Activated naive CD8-positive, alpha-beta T cell treated with anti-CD3 and anti-CD28 coated beads for 36 hours (primary cell): ENCODE data around the gene TSC2. TPM values are rescaled to one million over a fixed set of nuclear protein-coding genes. Genes with fewer than 3 reads are reported as not detected.

Experiments
- DNase-seq: peaks from one replicate; pipeline ENCODE4 v3.0.0; 2021
- H3K27ac Mint-ChIP-seq: one replicate; pipeline ENCODE4 v1.8.0; 2022; ENCODE audit warnings: mild to moderate bottlenecking, moderate library complexity, mixed read lengths
- H3K27me3 Mint-ChIP-seq: one replicate; pipeline ENCODE4 v1.8.0; 2022; ENCODE audit warnings: mild to moderate bottlenecking, mixed read lengths
- H3K36me3 Mint-ChIP-seq: one replicate; pipeline ENCODE4 v1.8.0; 2021; ENCODE audit warnings: mild to moderate bottlenecking, mixed read lengths
- H3K4me1 Mint-ChIP-seq: one replicate; pipeline ENCODE4 v1.8.0; 2021; ENCODE audit warnings: mixed read lengths
- H3K4me3 Mint-ChIP-seq: one replicate; pipeline ENCODE4 v1.8.0; 2022; ENCODE audit warnings: mild to moderate bottlenecking, moderate library complexity, mixed read lengths
- H3K9me3 Mint-ChIP-seq: one replicate; pipeline ENCODE4 v1.8.0; 2022; ENCODE audit warnings: mixed read lengths
- total RNA-seq, 2 experiments: library from RNA; stranded (reverse); gene quantifications; one replicate each; pipeline ENCODE4 v1.2.3, GENCODE V29; 2021

The TSC2 gene
- 10 to 100 TPM; 52.3 to 57.5 TPM for total RNA-seq

DNA sequence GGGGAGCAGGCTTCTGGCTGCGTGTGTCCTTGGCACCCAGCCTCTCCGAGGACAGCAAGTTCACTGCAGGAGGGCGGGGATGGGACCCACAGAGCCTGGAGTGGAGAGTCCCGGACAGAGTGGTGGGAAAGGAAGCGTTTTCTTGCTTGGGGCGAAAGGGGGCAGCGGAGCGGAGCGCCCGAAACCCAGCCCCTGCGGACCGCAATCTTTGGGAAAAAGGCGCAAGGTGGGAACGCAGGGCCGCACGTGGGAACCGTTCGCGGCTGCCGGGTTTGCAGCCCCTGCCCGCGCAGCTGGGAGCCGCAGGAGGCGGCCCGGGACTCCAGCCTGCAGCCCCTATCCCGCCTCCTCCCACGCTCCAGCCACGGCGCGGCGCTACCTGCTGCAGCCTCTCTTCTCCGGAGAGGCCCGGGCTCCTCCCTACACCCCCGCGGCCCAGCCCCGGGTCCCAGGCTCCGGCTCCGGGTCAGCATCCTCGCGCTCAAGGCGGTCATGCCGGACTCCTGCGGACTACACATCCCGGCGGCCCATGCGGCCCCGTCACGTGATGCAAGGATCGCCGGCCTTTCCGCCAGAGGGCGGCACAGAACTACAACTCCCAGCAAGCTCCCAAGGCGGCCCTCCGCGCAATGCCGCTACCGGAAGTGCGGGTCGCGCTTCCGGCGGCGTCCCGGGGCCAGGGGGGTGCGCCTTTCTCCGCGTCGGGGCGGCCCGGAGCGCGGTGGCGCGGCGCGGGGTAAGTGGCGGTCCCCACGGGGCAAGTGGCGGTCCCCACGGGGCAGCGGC is at the start of gene TSC2, which contains the start of gene NTHL1:
TSC2 (plus strand) TSS at position 656 of the 786 bp plus-strand sequence. CDS start 631 bp downstream, outside the sequence.
NTHL1 (minus strand) TSS at position 505 of the 786 bp plus-strand sequence; CDS start at position 494, 11 bp downstream.
- DNase-seq: peak; percentile 97
- Mint-ChIP-seq H3K36me3 (peaks cover 2% of the 10 kb centered on the region), H3K27me3 (no peaks in the 10 kb centered on the region), H3K4me1 (peaks cover 16% of the 10 kb centered on the region), H3K4me3 (peak within 1 kb of the TSS; percentile 94), H3K27ac (peak within 1 kb of the TSS; percentile 75), H3K9me3 (no peaks in the 10 kb centered on the region)

- Mint-ChIP-seq H3K27me3 (no peaks in the 10 kb centered on the region), H3K4me3 (no peak overlapping the region), H3K27ac (no peak overlapping the region), H3K9me3 (no peaks in the 10 kb centered on the region), H3K4me1 (peaks cover 12% of the 10 kb centered on the region), H3K36me3 (peaks cover 21% of the 10 kb centered on the region)
- DNase-seq: no peak
Observed at GRCh38 chr16:1998360-1998835, 49.4 kb upstream of the TSC2 start.

DNA sequence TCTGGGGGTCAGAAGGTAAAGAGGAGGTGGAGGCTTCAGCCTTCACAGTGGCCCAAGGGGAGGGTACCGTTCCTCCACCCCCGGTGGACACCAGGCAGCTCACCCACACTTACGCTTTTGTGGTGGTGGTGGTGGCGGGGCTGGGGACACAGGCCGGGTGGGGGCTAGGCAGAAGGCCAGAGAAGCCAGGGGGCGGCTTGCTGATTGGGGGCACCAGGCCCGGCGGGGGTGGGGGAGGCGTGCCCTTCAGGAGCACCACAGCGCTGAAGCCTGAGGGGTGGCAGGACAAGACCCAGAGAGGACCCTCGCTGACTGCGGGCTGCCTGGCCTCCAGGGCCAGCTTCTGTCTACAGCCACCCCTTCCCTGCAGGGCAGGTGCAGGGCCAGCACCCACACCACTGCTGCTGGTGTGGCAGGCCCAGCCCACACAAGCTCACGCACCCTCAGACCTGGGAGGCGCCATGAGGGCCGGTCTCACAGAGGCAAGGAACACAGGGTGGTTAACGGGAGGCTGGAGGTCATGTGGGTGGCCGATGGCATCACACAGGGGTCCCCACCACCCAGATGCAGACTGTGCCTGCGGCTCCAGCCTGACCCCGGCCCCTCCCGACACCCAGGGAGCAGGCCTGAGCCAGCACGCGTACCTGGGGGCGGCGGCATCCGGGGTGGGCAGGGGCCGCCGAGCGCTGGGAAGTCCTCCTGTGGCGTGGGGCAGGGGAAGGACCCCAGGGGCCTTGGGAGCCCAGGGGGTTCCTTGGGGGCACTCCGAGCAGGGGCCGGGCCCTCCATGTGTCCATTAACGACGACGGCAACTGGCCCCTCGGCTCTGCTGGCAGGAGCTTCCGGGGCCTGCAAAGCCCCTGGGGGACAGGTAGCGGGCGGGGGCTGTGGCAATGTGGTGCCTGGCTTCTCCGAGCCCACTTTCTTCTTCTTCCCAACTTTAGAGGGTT is 48.7 kb upstream of the TSC2 start:
- H3K27me3 Mint-ChIP-seq: no peaks in the 10 kb centered on the region
- H3K27ac Mint-ChIP-seq: no peak overlapping the region
- H3K4me3 Mint-ChIP-seq: no peak overlapping the region
- H3K4me1 Mint-ChIP-seq: peaks cover 9% of the 10 kb centered on the region
- no peaks in the 10 kb centered on the region for H3K9me3 Mint-ChIP-seq
- no peak for DNase-seq
- peaks cover 21% of the 10 kb centered on the region for H3K36me3 Mint-ChIP-seq

DNA sequence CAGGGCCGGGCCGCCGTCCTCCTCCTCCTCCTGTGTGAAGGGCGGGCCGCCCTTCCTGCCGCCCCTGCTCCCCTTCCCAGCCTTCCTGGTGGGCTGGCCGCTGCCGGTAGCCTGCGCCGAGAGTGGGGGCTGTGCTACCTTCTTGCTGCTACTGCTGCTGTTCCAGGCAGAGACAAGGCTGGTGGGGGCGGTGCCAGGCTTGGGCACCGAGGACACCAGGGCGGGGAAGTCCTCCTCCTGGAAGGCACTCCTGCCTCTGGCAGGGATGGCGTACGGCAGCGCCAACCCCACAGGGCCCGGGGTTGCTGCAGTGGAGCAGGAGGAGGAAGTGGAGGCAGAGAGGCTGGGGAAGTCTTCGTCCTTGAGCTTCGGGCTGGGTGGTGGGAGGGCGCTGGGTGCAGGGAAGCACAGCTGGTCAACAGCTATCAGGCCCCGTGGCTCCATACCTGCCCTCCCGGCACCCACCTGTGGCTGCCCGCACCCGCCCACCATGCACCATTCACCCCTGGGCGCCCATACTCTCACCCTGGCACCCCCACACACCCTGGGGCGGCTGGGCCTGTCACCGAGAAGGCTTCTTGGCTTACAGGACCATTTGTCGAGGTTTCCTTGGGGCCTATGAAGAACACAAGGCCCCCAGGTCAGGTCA is 47.8 kb upstream of the TSC2 start:
- Mint-ChIP-seq H3K36me3 (peaks cover 21% of the 10 kb centered on the region), H3K9me3 (no peaks in the 10 kb centered on the region), H3K4me3 (no peak overlapping the region), H3K27ac (no peak overlapping the region), H3K4me1 (peaks cover 11% of the 10 kb centered on the region), H3K27me3 (no peaks in the 10 kb centered on the region)
- DNase-seq: no peak

GRCh38 chr16:2001035-2001434 is 46.8 kb upstream of the TSC2 start:
- Mint-ChIP-seq H3K27ac (no peak overlapping the region), H3K9me3 (no peaks in the 10 kb centered on the region), H3K27me3 (no peaks in the 10 kb centered on the region), H3K4me3 (no peak overlapping the region), H3K4me1 (peaks cover 12% of the 10 kb centered on the region), H3K36me3 (peaks cover 22% of the 10 kb centered on the region)
- no peak for DNase-seq

GRCh38 chr16:2001456-2002355 is 46.1 kb upstream of the TSC2 start:
- no peak for DNase-seq
- Mint-ChIP-seq H3K4me3 (no peak overlapping the region), H3K27me3 (no peaks in the 10 kb centered on the region)

DNA sequence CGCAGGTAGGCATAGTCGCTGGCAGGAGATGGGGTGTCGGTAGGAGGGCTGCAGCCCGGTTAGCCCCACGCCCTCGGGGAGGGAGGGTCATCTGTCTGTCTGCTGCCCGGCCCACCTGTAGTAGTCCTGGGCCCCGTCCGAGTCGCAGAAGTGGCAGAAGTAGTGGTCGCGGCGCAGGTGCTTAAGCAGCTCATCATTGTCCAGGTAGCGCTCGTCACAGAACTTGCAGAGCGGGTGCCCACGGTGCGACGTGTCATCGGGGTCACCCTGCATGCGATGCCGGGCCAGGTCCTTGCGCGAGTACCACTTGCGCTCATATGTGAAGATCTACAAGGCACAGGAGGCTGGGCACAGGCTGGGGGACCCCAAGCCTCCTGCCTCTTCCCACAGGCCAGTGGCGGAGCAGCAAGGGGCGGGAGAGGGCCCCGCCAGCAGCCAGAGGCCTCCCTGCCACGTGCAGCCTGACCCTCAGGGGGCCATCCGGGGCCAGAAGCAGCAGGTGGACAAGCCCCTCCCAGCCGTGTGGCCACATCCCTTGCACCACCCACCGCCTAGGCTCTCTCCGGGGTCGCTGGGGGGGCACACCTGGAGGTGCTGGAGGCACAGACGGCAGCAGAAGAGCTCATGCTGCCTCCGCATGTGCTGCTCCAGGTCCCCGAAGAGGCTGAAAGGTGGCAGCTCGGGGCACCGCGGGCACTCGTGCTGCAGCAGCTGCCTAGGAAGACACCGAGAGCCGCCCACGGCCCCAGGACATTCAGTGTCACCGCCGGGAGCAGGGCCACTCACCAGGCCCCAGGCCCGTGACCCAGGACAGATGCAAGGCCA is 45.2 kb upstream of the TSC2 start:
- Mint-ChIP-seq H3K36me3 (peaks cover 27% of the 10 kb centered on the region), H3K4me3 (no peak overlapping the region), H3K27ac (no peak overlapping the region), H3K9me3 (no peaks in the 10 kb centered on the region), H3K4me1 (peaks cover 12% of the 10 kb centered on the region), H3K27me3 (no peaks in the 10 kb centered on the region)
- DNase-seq: no peak

More at GRCh38 chr16:2001456-2002355, 46.1 kb upstream of the TSC2 start:
- Mint-ChIP-seq H3K9me3 (no peaks in the 10 kb centered on the region), H3K36me3 (peaks cover 25% of the 10 kb centered on the region), H3K27ac (no peak overlapping the region), H3K4me1 (peaks cover 11% of the 10 kb centered on the region)

DNA sequence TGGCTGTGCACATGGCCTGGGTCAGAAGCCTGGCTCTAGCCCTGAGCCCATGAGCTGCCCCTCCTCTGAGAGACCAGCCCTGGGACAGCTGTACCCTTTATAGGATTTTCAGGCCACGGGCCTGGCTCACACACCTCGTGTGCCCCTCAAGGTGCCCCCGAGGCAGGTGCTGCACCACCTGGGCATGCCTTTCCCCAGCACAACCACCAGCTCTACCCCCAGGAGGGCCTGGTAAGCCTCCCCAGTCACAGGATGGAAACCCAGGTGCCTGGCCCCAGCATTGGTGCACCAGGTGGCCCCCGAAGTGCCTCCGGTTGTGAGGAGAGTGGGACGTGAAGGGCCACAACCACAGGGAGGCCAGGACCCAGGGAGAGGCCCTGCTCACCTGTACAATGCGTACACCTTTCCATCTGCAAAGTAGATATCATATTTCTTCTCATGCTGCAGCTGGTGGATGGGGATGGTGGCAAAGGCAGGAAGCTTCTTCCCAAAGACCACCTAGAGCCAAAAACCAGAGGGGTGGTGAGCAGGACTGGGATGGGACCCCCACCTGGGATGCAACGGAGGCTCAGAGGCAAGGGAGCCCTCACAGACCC is 44.5 kb upstream of the TSC2 start:
- Mint-ChIP-seq H3K9me3 (no peaks in the 10 kb centered on the region), H3K27me3 (no peaks in the 10 kb centered on the region), H3K4me1 (peaks cover 17% of the 10 kb centered on the region), H3K27ac (no peak overlapping the region), H3K36me3 (peaks cover 33% of the 10 kb centered on the region), H3K4me3 (no peak overlapping the region)
- no peak for DNase-seq

GRCh38 chr16:2003827-2004641 is 43.8 kb upstream of the TSC2 start:
- DNase-seq: peak; percentile 92
- Mint-ChIP-seq H3K9me3 (no peaks in the 10 kb centered on the region), H3K4me1 (peaks cover 23% of the 10 kb centered on the region), H3K4me3 (no peak overlapping the region), H3K27me3 (no peaks in the 10 kb centered on the region), H3K36me3 (peaks cover 38% of the 10 kb centered on the region), H3K27ac (no peak overlapping the region)

- H3K4me1 Mint-ChIP-seq: peaks cover 23% of the 10 kb centered on the region
- H3K27ac Mint-ChIP-seq: peak overlapping the region; percentile 45
- H3K36me3 Mint-ChIP-seq: peaks cover 38% of the 10 kb centered on the region
- no peaks in the 10 kb centered on the region for H3K9me3 Mint-ChIP-seq
- H3K4me3 Mint-ChIP-seq: no peak overlapping the region
- H3K27me3 Mint-ChIP-seq: no peaks in the 10 kb centered on the region
- no peak for DNase-seq
Observed at GRCh38 chr16:2004795-2005517, 42.8 kb upstream of the TSC2 start.

DNA sequence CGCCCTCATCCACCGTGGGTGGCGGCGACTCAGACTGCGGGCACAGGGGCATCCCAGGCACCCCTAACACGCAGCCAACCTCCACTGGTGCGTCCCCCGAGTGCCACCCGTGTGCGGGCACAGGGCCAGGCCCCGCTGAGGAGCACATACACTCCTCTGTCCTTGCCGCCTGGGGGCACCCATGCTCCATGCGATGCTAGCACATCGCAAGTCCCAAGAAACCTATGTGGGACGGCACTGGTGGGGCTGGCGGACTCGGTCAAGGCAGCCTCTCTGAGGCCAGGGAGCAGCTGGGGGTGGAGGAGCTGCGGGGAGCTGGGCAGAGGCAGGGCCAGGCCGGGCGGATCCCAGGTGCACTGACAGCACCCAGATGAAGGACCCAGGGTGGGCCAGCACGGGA is 42.1 kb upstream of the TSC2 start:
- H3K27ac Mint-ChIP-seq: no peak overlapping the region

DNA sequence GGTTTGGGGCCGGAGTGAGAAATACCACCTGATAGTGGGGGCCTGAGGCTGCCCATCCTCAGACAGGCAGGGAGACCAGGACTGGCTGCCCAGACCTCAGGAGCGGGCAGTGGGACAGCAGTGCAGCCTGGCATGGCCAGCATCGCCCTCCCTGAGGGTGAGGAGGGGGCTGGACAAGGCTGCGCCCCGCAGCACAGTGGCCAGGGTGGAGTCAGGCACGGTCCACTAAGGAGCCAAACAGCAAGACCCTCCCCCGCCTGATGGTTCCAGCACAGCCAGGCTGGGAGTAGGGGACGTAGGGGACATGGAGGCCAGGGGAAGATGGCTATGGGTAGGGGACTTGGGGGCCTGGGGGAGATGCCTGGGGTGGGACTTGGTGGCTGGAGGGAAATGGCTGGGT is 41.5 kb upstream of the TSC2 start:
- peaks cover 39% of the 10 kb centered on the region for H3K36me3 Mint-ChIP-seq
- no peak for DNase-seq
- H3K27ac Mint-ChIP-seq: peak overlapping the region; percentile 86
- H3K4me3 Mint-ChIP-seq: peak overlapping the region; percentile 62
- no peaks in the 10 kb centered on the region for H3K27me3 Mint-ChIP-seq
- peaks cover 26% of the 10 kb centered on the region for H3K4me1 Mint-ChIP-seq
- H3K9me3 Mint-ChIP-seq: no peaks in the 10 kb centered on the region

More for the DNA sequence above, 42.1 kb upstream of the TSC2 start:
- no peak for DNase-seq
- Mint-ChIP-seq H3K4me1 (peaks cover 26% of the 10 kb centered on the region), H3K9me3 (no peaks in the 10 kb centered on the region), H3K27me3 (no peaks in the 10 kb centered on the region), H3K36me3 (peaks cover 43% of the 10 kb centered on the region), H3K4me3 (no peak overlapping the region)
